ENCODE data around the gene FBXL15. TPM values are rescaled to one million over a fixed set of nuclear protein-coding genes. Genes with fewer than 3 reads are reported as not detected.

FBXL15 gene
- total RNA-seq, 1 donor from 2014 or later = 15.1 TPM

GRCh38 chr10:102397222-102398171 is 23.1 kb upstream of the FBXL15 start:
- intact Hi-C loops (cut with micrococcal nuclease) = loop anchor here (5.0 to 10.0 kb wide), 2 partner anchors 517 to 1725 kb away; partner anchors contain the start of genes CNNM2 and SFR1

- intact Hi-C loops (cut with micrococcal nuclease) = loop anchor here (1.0 to 10.0 kb wide), 8 partner anchors 23 to 1724 kb away; partner anchors contain the start of genes ACTR1A, CNNM2 and SFR1
These were observed 22.2 kb upstream of the FBXL15 start for GRCh38 chr10:102398172-102399020.

DNA sequence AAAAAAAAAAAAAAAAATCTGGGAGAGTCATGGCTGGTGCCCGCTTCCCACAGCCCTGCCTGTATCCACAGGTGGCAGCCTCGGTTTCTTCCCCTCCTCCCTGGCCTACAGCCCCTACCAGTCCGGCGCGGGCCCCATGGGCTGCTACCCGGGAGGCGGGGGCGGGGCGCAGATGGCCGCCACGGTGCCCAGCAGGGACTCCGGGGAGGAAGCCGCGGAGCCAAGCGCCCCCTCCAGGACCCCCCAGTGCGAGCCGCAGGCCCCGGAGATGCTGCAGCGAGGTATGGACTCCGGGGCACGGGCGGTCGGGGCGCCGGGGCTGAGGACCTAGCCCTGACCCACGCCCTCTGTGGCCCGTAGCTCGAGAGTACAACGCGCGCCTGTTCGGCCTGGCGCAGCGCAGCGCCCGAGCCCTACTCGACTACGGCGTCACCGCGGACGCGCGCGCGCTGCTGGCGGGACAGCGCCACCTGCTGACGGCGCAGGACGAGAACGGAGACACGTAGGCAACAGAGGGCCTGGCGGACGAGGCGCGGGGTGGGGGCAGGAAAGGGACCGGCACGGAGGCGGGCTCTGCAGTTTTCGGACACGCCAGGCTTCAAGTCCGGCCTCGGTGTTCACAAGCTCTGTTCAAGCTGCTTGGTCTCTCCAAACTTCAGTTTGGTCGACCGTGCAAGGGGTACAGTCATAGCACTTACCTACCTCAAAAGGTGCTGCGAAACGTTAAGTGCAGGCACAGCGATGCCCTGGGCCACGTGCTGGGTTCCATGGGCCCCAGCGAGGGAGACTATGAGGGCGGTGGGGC is 21.2 kb upstream of the FBXL15 start:
- intact Hi-C loops (cut with micrococcal nuclease) = loop anchor here (1.0 to 10.0 kb wide), 8 partner anchors 22 to 1723 kb away; partner anchors contain the start of genes ACTR1A, CNNM2 and SFR1

- intact Hi-C loops (cut with micrococcal nuclease) = no loop called here
These were observed 20.6 kb upstream of the FBXL15 start for GRCh38 chr10:102400076-102400475.

DNA sequence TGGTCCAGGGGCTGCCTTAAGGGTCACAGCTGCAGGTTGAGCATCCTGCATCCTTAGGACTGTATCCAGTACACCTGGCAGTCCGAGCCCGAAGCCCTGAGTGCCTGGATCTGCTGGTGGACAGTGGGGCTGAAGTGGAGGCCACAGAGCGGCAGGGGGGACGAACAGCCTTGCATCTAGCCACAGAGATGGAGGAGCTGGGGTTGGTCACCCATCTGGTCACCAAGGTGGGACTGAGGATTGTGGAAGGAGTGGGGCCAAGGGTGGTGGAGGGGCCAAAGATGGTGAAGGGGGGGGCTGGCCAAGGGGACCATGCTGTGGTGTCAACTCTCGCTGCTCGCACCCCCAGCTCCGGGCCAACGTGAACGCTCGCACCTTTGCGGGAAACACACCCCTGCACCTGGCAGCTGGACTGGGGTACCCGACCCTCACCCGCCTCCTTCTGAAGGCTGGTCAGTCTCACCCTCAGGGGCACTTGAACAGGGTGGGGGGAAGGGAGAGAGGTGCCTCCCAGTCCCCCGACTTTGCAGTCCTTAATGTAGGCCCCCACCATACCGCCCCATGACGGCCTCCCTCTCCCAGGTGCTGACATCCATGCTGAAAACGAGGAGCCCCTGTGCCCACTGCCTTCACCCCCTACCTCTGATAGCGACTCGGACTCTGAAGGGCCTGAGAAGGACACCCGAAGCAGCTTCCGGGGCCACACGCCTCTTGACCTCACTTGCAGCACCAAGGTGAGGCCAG is 19.9 kb upstream of the FBXL15 start:
- intact Hi-C loops (cut with micrococcal nuclease) = no loop called here

- intact Hi-C loops (cut with micrococcal nuclease) = no loop called here
These were observed 19.3 kb upstream of the FBXL15 start for GRCh38 chr10:102401342-102401654.

DNA sequence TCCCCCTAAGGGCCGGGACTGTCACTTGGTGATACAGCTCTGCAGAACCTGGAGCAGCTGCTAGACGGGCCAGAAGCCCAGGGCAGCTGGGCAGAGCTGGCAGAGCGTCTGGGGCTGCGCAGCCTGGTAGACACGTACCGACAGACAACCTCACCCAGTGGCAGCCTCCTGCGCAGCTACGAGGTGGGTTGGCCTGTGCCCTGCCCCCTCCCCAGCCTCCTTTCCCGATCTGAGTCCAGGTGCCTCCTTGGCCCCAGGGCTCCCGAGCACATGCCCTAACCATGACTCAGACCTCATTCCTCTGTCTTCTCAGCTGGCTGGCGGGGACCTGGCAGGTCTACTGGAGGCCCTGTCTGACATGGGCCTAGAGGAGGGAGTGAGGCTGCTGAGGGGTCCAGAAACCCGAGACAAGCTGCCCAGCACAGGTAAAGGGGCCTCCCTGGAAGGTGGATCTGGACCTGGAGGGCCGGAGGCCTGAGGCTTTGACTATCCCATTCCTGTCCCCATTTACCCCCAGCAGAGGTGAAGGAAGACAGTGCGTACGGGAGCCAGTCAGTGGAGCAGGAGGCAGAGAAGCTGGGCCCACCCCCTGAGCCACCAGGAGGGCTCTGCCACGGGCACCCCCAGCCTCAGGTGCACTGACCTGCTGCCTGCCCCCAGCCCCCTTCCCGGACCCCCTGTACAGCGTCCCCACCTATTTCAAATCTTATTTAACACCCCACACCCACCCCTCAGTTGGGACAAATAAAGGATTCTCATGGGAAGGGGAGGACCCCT is 18.7 kb upstream of the FBXL15 start:
- intact Hi-C loops (cut with micrococcal nuclease) = no loop called here

GRCh38 chr10:102402512-102402896 is 18.1 kb upstream of the FBXL15 start:
- intact Hi-C loops (cut with micrococcal nuclease) = no loop called here

GRCh38 chr10:102403115-102403514 is 17.5 kb upstream of the FBXL15 start:
- intact Hi-C loops (cut with micrococcal nuclease) = no loop called here

GRCh38 chr10:102404361-102405107 is 16.1 kb upstream of the FBXL15 start:
- intact Hi-C loops (cut with micrococcal nuclease) = no loop called here

DNA sequence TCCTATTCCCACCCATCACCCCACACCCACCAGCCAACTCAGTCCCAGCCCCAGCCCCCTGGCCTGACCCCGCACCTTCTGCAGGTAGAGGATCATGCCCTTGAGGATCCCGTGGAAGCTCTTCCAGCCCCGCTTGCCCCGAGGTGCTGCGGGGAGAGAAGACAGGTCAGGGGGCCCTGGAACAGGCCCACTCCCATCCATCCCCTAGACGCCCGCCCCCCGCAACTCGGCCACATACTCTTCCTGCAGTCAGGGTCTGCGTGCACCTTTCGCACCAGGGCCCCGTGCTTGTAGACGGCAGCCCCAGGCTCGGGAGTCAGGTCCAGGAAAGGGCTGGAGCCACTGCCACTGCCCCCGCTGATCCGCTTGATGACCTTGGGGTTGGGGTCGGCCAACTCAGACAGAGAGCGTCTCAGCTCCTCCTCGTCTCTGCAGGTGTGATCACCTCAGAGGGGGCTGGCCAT is 15.5 kb upstream of the FBXL15 start:
- intact Hi-C loops (cut with micrococcal nuclease) = no loop called here

GRCh38 chr10:102405632-102406031 is 15.0 kb upstream of the FBXL15 start:
- intact Hi-C loops (cut with micrococcal nuclease) = no loop called here

DNA sequence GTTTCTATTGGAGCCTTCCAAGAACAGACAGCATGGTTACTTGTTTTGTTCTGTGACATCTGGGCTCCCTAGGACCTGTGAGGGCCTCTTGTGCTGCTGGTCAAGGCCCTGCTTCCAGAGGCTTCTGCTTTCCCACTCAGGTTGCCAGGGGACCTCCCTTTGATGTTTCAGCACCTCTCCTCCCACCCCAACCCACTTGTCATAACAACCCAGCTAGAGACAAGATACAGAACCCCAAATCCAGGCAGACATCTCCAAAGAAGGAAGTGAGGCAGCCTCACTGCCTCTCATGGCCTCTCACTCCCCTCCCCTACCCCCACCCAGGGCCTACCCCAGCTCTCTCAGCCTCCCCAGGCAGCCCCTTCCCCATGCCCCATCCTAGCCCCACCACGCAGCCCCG is 13.8 kb upstream of the FBXL15 start:
- intact Hi-C loops (cut with micrococcal nuclease) = no loop called here

- intact Hi-C loops (cut with micrococcal nuclease) = no loop called here
These were observed 13.1 kb upstream of the FBXL15 start for GRCh38 chr10:102407425-102408130.

DNA sequence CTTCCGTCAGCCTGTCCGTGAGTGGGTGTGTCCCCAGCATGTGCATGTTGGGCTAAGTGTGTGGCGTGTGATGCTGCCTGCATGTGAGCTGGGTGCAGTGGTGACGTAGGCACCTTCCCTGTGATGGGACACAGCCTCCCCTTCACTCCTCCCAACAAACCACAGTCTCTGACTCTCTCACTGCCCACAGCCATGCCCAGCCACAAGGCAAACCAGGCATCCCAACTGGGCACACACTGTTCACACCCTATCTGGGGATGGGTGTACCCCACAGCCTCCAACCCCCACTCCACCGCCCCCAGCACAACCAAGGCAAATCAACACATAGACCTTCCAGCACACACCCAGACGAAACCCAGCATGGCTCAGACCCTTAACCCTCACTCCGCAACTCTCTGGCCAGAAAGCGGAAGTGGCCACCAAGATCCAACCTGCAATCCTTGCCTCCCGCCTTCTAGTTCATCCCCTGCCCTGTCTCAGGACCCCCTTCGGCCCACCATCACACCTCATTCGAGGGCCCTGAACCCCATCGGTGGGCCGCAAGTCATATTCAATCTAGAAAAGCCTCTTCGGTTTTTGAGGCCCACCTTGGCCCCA is 12.4 kb upstream of the FBXL15 start:
- intact Hi-C loops (cut with micrococcal nuclease) = no loop called here

GRCh38 chr10:102408728-102409603 is 11.7 kb upstream of the FBXL15 start:
- intact Hi-C loops (cut with micrococcal nuclease) = loop anchor here (1.0 kb wide), 2 partner anchors 12 to 14 kb away; partner anchors contain the start of gene NFKB2
